ENCODE data around the gene DAAM2. TPM values are rescaled to one million over a fixed set of nuclear protein-coding genes. Genes with fewer than 3 reads are reported as not detected.
A peak's percentile ranks its signal among the peaks of the same experiment; 100 is the strongest.

The DAAM2 gene
- total RNA-seq, 1 experiment from 2014 or later = not detected

DNA sequence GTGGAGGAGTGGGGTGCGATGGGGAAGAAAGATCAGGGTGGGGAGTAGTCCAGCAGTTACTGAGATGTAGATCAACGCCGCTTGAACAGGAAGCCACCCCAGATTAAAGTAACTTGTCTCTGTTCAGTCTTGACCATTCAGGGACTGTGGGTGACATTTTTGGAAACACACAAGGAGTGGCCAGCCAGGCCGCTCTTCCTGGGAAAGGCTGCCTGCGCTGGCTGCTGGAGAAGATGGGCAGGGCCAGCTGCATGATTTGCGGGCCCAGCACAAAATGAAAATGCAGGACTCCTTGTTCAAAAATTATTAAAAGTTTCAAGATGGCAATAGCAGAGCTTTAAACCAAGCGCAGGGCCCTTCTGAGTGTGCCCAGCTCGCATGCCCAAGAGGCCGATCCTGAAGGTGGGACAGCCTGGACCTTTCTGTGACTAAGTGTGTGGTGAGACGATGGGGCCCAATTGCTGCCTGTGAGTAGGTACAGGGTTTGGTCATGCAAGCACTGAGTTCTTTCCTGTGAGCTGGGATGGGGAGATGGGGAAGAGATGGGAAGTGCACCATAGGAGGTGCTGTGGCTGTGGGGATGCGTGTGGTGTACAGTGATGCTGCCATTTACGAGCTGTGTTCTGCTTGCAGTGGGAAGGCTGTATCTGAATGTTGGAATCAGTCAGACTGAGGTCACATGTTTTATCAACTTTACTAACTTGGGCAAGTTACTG is 51.3 kb downstream of the DAAM2 start:
- no peaks in the 10 kb centered on the region for H3K4me1 Mint-ChIP-seq (ENCODE audit: low read depth, unreplicated experiment)
- H3K36me3 ChIP-seq (ENCODE audit: control insufficient read depth, insufficient read depth, low read length) = no peaks in the 10 kb centered on the region
- peak in 1 of 2 experiments; percentile 12 for DNase-seq
- H3K9me3 ChIP-seq = no peaks in the 10 kb centered on the region
- ChIA-PET CTCF (no interaction called here), POLR2A (no interaction called here)
- no peak overlapping the region for H3K27ac Mint-ChIP-seq (ENCODE audit: unreplicated experiment)
- TF ChIP-seq, protein P1, sequence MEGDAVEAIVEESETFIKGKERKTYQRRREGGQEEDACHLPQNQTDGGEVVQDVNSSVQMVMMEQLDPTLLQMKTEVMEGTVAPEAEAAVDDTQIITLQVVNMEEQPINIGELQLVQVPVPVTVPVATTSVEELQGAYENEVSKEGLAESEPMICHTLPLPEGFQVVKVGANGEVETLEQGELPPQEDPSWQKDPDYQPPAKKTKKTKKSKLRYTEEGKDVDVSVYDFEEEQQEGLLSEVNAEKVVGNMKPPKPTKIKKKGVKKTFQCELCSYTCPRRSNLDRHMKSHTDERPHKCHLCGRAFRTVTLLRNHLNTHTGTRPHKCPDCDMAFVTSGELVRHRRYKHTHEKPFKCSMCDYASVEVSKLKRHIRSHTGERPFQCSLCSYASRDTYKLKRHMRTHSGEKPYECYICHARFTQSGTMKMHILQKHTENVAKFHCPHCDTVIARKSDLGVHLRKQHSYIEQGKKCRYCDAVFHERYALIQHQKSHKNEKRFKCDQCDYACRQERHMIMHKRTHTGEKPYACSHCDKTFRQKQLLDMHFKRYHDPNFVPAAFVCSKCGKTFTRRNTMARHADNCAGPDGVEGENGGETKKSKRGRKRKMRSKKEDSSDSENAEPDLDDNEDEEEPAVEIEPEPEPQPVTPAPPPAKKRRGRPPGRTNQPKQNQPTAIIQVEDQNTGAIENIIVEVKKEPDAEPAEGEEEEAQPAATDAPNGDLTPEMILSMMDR (IDR thresholded peaks at IDR 0.05; ENCODE audit: insufficient read depth in 1 of 2, low read depth in 1 of 2, low read length in 1 of 2, severe bottlenecking in 1 of 2, unreplicated experiment in 1 of 2) = no peak
- no peak overlapping the region for H3K4me3 Mint-ChIP-seq (ENCODE audit: unreplicated experiment)
- H3K4me1 ChIP-seq = no peaks in the 10 kb centered on the region
- H3K4me3 ChIP-seq (ENCODE audit: low read depth, low read length) = no peak overlapping the region
- no peaks in the 10 kb centered on the region for H3K36me3 Mint-ChIP-seq (ENCODE audit: insufficient read depth, unreplicated experiment)
- BruUV-seq (replicated peaks) = no TSS peak
- no peaks in the 10 kb centered on the region for H3K27me3 ChIP-seq (replicated peaks; ENCODE audit: control insufficient read depth, insufficient read depth, low read length)
- no peaks in the 10 kb centered on the region for H3K9me3 Mint-ChIP-seq (ENCODE audit: unreplicated experiment)
- H3K27me3 Mint-ChIP-seq (ENCODE audit: insufficient read depth, unreplicated experiment) = peaks cover 11% of the 10 kb centered on the region
- intact Hi-C loops (cut with micrococcal nuclease; ENCODE audit: unreplicated experiment) = no loop called here

DNA sequence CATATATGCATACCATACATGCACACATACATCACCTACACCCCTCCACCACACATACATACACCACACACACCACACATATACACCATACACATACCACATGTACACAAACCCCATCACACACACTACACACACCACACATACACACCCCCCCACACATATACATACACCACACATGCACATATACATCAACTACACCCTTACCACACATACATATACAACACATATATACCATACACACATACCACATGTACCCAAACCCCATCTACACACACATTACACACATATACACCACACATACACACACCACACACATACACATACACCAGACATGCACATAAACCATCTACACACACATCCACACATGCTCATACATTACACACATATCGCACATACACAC is 52.7 kb downstream of the DAAM2 start:
- H3K27ac Mint-ChIP-seq (ENCODE audit: unreplicated experiment) = no peak overlapping the region
- Histone ChIP-seq H3K36me3 (ENCODE audit: control insufficient read depth, insufficient read depth, low read length) (no peaks in the 10 kb centered on the region), H3K4me3 (ENCODE audit: low read depth, low read length) (no peak overlapping the region), H3K9me3 (no peaks in the 10 kb centered on the region), H3K27me3 (replicated peaks; ENCODE audit: control insufficient read depth, insufficient read depth, low read length) (no peaks in the 10 kb centered on the region), H3K4me1 (peaks cover 5% of the 10 kb centered on the region; the same call in 1 of the 2 replicates)
- ChIA-PET CTCF (no interaction called here), POLR2A (no interaction called here)
- no peaks in the 10 kb centered on the region for H3K4me1 Mint-ChIP-seq (ENCODE audit: low read depth, unreplicated experiment)
- TF ChIP-seq, protein P1 (IDR thresholded peaks at IDR 0.05; ENCODE audit: insufficient read depth in 1 of 2, low read depth in 1 of 2, low read length in 1 of 2, severe bottlenecking in 1 of 2, unreplicated experiment in 1 of 2) = no peak
- no peaks in the 10 kb centered on the region for H3K9me3 Mint-ChIP-seq (ENCODE audit: unreplicated experiment)
- intact Hi-C loops (cut with micrococcal nuclease; ENCODE audit: unreplicated experiment) = no loop called here
- no TSS peak for BruUV-seq (replicated peaks)
- no peak overlapping the region for H3K4me3 Mint-ChIP-seq (ENCODE audit: unreplicated experiment)
- H3K27me3 Mint-ChIP-seq (ENCODE audit: insufficient read depth, unreplicated experiment) = peaks cover 4% of the 10 kb centered on the region
- no peaks in the 10 kb centered on the region for H3K36me3 Mint-ChIP-seq (ENCODE audit: insufficient read depth, unreplicated experiment)
- DNase-seq = no peak

DNA sequence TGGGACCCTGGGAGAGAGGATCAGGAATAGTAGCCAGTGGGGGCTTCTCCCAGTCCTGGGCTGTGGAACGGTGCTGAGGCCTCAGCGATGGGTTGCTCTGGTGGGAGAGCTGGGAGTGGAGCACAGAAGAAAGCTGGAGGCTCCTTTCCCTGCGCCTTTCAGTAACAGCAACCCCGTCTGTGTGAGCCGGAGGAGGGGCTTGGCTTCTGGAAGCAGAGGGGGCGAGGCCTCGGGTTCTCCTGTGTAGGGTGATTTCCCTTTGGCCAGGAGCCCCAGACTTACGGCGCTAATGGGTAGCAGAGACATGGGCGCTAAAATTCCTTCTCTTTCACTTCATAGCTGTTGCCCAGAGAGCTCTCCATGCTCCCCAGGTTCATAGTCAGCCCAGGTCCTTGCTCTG is 55.0 kb downstream of the DAAM2 start:
- TF ChIP-seq, protein P1 (IDR thresholded peaks at IDR 0.05; ENCODE audit: insufficient read depth in 1 of 2, low read depth in 1 of 2, low read length in 1 of 2, severe bottlenecking in 1 of 2, unreplicated experiment in 1 of 2) = no peak
- H3K36me3 ChIP-seq (ENCODE audit: control insufficient read depth, insufficient read depth, low read length) = no peaks in the 10 kb centered on the region
- CTCF ChIA-PET = no interaction called here
- Mint-ChIP-seq H3K4me3 (ENCODE audit: unreplicated experiment) (no peak overlapping the region), H3K36me3 (ENCODE audit: insufficient read depth, unreplicated experiment) (no peaks in the 10 kb centered on the region), H3K27me3 (ENCODE audit: insufficient read depth, unreplicated experiment) (no peaks in the 10 kb centered on the region), H3K4me1 (ENCODE audit: low read depth, unreplicated experiment) (peaks cover 5% of the 10 kb centered on the region), H3K9me3 (ENCODE audit: unreplicated experiment) (no peaks in the 10 kb centered on the region), H3K27ac (ENCODE audit: unreplicated experiment) (no peak overlapping the region)
- no peaks in the 10 kb centered on the region for H3K27me3 ChIP-seq (replicated peaks; ENCODE audit: control insufficient read depth, insufficient read depth, low read length)
- no peak overlapping the region for H3K4me3 ChIP-seq (ENCODE audit: low read depth, low read length)
- no peaks in the 10 kb centered on the region for H3K9me3 ChIP-seq
- intact Hi-C loops (cut with micrococcal nuclease; ENCODE audit: unreplicated experiment) = no loop called here
- no peak for DNase-seq
- POLR2A ChIA-PET = no interaction called here
- peaks cover 10% of the 10 kb centered on the region; the same call in 1 of the 2 replicates for H3K4me1 ChIP-seq
- no TSS peak for BruUV-seq (replicated peaks)

Data from Caco-2 (cell line).